NCI-H446 (cell line): Measurements from ENCODE around the gene GABRB3.

Experiments used
- DNase-seq, 2 experiments: peaks; one replicate each; lab custom pipeline; 2025; lab: John Stamatoyannopoulos, UW

Gene GABRB3

DNA sequence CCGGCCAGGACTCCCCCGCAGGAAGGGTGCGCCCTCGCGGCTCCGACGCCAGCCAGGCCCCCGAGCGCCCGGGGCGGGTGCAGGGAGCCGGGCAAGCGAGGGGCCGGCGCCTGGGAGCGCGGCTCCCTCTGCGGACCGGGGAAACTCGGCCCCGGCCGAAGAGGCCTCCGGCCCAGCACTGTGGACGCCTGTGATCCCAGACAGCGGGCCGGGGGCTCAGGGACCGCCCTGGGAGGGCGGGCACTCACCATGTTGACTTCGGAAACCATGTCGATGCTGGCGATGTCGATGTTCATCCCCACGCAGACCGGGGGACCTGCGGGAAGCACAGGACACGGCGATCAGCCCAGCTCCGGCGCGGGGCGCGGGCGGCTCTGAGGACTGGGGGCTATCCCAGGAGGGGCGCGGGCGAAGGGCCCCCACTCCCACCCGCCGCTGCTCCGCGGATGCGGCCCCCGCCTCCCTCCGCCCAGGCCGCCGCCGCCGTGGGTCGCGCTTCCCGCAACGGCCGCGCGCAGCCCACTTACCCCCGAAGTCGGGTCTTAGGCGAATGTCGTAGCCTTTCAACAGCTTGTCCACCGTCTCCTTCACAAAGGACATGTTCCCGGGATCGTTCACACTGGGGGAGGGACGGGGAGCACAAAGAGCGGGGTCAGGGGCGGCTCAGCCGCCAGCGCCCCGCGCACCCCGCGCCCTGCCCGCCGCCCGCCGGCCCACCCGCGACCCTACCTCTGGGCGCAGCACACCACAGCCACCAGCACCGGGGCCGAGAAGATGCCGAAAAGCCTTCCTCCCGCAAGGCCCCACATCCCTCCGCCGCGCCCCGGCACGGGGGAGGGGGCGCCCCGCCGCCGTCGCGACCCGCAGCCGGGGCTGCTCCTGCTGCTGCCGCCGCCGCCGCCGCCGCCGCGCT, at the start of gene GABRB3:
Gene GABRB3, minus strand, starts transcription at position 913 of the 913 bp plus-strand sequence.
- DNase-seq, result peak in 1 of 2 experiments; percentile 27

- no peak for DNase-seq
These were observed 34.9 kb upstream of the GABRB3 start for GRCh38 chr15:26807517-26808427.

GRCh38 chr15:26806574-26806973, 33.7 kb upstream of the GABRB3 start:
- no peak for DNase-seq

GRCh38 chr15:26806151-26806550, 33.3 kb upstream of the GABRB3 start:
- DNase-seq, result no peak

DNA sequence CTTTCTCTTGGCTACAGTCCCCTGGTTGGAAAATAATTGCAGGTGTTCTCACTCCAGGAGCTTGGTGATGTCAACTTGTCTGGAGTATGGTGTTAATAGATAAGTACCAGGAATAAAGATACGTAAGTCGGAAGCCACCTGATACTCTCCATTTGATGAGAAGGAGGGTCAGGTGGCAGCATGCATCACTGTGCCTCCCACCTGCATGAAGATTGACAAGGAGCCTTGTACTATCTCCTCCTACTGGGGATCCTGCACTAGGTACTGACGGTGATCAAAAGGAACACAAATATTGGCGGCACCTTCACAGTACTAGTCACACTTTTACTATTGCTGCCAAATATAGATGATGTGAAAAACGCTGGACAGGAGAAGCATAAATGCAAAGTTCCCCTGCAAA, 32.6 kb upstream of the GABRB3 start:
- no peak for DNase-seq

GRCh38 chr15:26804063-26804804, 31.4 kb upstream of the GABRB3 start:
- no peak for DNase-seq

GRCh38 chr15:26790118-26790517, 17.3 kb upstream of the GABRB3 start:
- no peak for DNase-seq

- DNase-seq, result no peak
These were observed 8.9 kb upstream of the GABRB3 start for GRCh38 chr15:26781816-26782215.

- no peak for DNase-seq
These were observed 1.1 kb upstream of the GABRB3 start for GRCh38 chr15:26773917-26774316.

DNA sequence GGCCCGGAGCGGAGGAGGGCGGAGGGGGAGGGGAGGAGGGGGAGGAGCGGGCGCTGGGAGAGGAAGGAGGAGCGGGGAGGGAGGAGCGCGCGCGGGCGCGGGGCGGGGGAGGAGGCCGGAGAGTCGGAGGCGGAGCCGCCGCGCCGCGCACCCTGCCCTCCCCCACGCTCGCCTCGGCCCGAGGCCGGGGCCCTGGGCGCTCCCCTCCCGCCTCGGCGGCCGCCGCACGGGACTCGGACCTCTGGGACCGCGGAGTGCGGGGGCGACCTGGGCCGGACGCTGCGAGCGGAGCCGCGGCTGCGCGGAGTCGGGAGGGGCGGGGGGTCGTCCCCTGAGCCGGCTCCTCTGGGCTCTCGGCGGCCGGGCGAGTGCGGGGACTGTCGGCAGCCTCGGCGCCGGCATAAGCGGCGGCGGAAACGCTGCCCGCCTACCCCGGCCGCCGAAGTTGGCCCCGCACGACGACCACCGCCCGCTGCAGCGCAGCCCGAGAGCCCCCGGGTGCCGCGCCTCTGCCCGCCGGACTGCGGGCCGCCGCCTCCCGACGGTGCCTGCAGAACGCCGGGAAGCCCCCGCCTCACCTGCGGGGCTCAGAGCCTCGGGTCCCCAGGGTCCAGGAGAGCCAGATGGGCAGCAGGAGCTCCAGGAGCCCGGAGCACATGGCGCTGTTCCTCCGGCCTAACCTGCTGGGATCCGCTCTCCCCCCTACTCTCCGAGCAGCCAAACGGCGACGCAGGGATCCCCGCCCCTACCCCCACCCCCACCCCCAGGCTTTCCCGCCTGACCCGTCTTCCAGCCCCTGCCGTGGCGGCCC, 406 bp upstream of the GABRB3 start:
- peak in 1 of 2 experiments; percentile 65 for DNase-seq

DNA sequence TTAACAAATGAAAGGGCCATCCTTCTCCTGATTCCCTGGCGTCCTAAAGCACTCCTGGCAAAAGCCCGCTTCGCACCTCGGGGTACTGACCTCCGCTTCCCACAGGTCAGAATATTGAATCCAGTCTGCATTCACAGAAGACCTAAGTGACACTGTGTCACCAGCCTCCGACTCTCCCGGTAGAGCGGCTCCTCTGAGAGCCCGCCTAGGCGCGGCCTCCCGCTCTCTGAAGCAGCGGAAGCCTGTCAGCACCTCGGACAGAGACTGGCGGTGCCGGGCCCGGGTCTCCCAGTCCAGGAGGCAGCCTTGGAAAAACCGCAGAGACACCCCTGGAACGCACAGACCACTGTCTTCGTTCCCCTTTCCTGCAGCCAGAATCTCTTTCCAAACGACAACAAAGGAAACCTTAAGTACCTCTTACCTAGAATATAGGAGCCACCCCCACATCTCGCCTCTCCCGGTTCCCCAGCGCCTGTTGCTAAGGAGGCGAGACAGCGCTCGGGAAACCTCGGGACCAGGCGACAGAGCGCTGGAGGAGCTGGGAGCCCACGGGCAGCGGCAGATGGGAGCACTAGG, 1.2 kb downstream of the GABRB3 start:
- DNase-seq, result peak in 1 of 2 experiments; percentile 18

DNA sequence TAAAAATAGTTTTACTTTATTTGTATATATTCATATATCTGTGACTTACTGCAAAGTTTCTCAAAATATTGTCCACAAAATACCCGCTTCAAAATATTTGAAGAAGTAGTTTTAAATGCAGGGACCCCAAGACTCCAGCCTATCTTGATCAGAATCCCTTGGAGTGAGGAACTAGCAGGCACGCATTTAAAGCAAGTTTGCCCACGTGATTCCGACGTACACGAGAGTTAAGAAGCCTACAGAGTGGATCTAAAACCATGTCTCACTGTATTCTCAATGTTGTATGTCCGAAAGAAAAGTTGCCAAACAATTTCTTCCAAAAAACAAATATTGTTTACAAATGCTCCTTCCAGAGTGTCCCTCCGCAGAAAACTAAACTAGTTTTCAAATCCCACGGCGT, 1.7 kb downstream of the GABRB3 start:
- DNase-seq, result no peak

DNA sequence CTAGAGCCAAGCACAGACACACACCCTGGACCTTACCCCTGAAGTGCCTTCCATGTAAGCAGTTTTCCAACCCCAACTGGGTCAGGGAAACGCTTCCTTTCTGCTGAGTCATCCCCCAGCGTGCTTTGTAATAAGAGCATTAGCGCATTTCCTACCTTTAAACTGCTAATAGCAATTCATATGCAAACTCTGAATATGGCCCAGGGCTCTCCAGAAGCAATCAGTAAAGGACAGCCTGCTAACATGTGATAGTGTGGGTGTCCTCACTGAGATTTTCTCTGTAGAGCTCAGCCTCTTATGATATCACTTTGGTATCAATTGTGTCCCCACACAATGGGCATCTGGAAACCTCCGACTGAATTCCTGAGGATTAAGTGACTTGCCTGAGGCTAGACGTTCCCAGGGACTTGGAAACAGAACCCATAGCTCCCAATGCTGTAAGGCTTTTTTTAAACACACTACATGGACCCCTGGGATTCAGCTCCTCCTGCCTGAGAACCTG, 5.6 kb downstream of the GABRB3 start:
- DNase-seq, result no peak

DNA sequence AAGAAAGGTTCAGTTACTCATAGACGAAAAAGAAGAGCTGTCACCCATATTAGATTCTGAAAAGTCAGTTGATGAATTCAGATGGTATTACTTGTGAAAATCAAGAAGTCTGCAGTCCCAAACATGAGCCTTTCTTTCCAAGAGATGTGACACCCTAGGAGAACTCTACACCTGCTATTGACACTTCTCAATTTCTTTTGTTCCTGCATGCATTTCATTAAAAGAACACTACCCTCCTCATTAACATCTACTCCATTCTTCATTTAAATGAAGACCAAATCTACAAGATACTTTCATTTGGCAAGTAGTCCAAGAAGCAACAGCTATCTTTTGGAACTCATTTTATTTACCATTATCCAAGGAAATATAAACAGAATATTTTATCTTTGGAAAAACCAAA, 6.6 kb downstream of the GABRB3 start:
- DNase-seq, result no peak

DNA sequence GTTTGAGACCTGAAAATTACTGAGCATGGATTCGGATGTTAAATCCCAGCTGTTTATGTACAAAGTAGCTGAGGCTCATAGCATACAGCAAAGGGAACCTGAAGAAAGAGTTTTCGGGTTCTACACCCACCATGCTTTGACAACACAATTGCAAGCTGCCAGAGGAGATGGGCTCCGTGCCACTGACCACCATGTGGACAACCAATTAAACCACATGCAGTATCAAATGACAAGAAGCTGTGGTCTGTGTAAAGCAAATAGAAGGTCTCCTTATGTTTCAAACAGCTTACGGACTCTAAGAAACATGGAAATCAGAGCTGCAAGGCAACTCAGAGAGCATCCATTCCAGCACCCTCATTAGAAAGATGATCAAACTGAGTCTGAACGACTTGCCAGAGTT, 12.9 kb downstream of the GABRB3 start:
- DNase-seq, result no peak

GRCh38 chr15:26758079-26758478, 14.8 kb downstream of the GABRB3 start:
- no peak for DNase-seq

- no peak for DNase-seq
These were observed 15.7 kb downstream of the GABRB3 start for GRCh38 chr15:26757141-26757540.

DNA sequence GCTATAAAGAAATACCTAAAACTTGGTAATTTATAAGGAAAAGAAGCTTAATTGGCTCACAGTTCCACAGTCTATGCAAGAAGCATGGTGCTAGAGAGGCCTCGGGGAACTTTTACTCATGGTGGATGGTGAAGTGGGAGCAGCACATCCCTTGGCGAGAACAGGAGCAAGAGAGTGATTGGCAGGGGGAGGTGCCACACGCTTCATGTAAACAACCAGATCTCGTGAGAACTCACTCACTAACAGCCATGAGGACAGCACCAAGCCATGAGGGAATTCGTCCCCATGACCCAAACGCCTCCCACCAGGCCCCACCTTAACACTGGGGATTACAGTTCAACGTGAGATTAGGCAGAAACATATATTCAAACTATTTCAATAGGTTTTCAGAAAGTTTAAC, 28.0 kb downstream of the GABRB3 start:
- DNase-seq, result no peak

- DNase-seq, result no peak
These were observed 33.1 kb downstream of the GABRB3 start for GRCh38 chr15:26739791-26740190.

DNA sequence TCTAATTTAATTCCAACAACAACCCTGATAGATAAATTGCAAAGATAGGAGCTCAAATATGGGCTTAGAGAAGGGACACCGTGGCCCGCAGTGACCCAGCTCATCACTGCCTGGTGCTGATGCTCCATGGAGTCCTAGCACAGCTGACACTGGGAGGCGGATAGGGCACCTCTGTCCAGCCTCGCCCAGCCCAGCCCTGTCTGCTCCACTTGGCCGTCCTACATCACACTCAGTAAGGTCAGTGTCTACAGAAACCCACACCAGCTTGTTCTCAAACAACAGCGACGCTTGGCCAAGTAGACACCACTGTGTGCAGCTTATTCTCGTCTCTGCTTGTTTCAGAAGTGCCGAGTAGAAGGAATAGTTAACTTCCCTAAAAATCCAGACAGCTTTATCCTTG, 33.9 kb downstream of the GABRB3 start:
- no peak for DNase-seq
